NCI-H2171 (cell line): ENCODE measurements around the gene AXIN2.
"Not testable (repeated sequence)": the region's sequence is repeated elsewhere in the genome, so short reads cannot be mapped to it uniquely, and the experiment has no call there.

Experiments used
- DNase-seq: peaks from one replicate; lab custom pipeline; 2025; lab: John Stamatoyannopoulos, UW

AXIN2 gene

DNA sequence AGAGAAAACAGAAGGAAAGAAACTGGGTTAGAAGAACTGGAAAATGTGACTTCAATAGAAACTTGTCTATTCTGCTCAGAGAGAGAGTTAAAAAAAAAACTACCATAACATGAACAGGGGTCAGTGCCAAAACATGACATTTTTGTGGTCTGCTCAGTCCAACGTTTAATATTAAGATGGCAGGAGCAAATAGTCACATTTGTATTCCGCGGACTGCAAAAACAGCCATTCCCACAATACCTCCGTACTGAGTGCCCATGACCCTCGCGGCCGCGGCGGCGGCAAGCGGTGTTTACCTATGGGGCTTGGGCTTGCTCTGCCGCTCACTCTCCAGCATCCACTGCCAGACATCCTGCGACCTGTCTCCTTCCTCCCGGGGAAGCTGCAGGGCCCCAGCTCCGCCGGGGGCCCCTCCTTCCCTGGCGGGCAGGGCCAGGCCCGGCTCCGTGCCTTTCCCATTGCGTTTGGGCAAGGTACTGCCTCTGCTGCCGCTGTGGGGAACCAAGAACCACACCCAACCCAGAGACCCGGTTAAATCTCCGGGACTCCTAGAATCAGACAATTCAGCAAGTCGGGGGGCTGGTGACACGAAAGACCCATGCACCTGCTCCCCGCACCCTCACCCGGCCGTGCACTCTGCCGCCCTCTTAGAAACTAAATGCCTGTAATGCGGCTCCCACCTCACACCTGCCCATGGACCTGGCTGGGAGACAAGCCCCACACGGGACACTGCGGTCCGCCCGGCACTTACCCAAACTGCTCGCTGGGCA is 24.7 kb downstream of the AXIN2 start:
- DNase-seq = no peak

DNA sequence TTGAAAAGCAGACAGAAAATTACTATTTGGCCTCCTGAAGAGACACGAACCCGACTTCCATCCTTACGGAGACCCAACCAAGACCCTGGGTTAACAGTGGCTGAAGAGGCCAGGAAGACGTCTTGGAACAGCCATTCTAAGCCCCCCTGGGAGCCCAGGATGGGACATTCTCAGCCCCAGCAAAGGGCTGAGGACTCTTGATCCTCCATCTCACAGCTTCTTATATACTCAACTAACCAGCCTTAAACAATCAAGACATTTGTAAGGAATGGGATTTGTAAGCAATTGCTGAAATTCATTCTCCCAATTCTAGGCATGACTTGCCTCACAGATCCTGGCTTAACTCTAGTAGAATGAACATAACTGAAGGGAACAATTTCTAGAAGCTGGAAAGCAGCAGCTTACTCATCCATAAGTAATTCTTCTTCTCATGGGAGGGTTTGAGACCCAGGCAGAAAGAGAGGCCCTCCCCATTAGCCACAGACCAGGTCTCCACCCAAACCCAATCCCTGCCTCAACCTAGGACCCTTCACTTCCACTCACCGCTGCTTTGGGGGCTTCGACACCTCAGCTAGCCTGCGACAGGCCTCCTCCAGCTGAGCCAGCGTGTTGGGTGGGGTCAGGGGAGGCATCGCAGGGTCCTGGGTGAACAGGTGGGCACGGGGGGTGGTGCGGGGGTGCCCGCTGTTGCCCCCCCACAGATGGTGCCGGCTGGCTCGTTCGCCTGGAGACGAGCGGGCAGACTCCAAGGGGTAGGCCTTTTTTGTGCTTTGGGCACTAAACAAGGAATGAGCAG is 25.5 kb downstream of the AXIN2 start:
- no peak for DNase-seq

DNA sequence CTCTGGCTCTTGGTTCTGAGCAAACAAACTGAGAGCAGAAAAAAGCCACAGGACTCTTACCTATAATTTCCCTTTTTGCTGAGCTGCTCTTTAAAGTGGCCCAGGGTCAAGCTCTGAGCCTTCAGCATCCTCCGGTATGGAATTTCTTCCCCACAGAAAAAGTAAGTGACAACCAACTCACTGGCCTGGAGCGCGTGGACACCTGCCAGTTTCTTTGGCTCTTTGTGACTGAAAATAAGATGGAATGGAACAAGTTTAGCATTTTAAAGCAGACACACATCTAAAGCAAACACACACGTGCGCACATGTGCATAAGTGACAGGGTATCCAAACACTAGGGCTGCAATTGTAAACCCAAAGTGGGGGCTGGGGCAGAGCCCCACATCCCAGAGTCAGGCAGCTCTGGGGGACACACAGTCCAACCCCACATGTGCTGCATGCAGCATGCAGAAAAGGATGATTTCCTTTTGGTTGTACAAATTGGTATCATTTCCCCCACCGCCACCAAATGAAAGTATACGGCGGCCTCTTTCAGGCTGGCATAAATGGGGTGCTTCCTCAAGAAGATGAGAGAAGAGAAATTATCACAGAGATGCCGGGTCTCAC is 27.5 kb downstream of the AXIN2 start:
- DNase-seq = no peak

DNA sequence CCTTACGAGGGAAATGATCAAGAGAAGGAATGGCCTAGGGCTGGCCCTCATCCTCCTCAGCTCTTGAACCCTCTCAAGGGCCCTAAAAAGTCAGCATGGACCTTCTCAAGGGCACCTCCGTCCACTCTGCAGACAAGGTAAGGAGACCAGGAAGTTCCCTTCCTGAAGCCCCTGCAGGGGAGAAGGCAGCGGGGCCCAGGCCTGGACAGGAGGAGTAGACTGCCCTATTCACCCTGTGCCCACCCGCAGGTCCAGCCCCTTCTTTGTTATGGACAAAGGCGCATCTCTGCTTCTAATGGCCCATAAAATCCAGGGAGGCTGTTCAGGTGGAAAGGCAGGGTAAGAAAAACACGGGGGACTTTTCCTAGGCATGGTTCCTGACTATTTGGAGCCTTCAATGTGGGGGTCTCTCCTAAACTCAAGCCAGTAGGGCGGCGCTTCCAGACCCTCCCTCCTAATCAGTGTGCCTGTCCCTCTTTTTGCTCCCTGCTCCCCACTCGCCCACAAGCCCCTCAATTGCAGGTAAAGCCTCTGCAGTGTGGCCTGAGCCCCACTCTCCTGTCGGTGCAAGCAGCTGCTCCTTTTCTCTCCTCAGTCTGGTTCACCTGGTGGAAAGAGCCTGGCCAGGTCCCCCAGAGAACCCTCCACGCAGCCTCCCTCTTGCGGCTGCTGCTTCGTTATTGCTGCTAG is 28.2 kb downstream of the AXIN2 start:
- DNase-seq = no peak

DNA sequence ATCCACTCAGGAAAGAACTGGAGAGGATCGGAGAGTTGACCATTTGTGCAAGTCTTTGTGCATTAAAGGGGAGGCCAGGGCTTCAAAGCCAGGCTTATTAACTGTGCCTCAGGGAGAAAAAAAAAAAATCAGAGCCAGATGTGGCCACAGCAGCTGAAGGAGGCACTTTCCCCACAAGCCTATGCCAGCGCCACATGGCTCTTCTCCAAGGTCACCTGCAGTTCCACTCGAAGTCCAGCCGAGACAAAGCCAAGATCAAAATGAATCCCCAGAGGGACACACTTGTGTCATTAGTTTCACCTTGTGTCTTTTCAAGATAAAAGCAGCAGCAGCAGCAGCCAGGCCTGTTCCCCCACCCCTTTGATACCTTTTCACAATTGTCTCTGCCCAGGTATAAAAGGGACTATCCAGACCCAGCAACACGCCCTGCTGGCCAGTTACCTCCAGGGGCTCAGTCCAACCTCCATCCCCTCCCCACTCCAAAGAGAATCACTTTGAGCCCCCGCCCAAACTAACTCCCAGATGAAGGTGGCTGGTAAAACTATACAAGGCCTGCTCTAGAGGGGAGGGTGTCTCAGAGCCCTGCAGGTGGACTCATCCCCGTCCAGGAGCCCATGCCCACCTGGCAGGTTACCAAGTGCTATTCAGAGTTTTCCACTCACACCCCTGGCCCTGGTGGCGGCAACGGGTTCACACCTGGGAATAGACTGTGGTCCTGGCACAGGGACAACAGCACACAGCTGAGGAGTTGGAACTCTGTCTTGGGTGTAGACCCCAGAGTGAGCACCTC is 29.2 kb downstream of the AXIN2 start:
- no peak for DNase-seq

DNA sequence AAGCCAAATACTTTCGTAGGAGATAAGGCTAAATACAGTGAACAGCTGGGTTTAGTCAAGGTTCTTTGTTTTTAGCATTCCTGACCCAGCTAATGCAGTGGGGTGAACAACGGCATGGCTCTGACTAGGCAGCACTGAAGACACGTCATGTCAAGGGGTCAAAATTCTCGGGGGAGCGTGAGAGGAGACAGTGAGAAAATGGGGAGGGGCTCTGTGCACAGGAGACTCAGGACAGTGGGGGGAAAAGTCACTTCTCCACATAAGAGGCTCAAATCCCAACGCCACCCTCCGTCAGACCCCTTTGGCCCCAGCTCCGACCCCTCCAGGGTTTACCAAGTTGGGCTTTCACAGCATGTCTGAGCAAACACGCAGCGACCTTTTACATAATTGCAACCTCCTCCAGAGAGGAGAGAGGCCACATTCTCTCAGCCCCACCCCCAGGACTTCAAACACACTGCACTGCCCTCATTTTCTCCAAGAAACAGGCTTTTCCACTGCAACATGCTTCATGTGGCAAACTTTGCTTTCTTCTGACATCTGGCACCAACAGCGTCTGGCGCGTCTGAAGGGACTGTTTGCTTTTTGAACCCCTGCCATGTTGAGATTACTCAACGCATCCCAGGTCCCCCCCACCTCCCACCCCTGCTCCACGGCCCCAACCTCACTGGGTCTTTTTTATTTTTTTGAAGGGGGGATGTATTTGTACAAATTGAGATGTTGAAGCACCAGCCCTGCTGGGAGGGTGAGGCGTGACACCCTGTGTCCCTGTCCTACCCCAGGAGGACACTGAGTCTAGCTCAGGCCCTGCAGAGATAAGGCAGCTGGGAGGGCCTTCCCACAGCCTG is 30.0 kb downstream of the AXIN2 start:
- peak; percentile 21 for DNase-seq

DNA sequence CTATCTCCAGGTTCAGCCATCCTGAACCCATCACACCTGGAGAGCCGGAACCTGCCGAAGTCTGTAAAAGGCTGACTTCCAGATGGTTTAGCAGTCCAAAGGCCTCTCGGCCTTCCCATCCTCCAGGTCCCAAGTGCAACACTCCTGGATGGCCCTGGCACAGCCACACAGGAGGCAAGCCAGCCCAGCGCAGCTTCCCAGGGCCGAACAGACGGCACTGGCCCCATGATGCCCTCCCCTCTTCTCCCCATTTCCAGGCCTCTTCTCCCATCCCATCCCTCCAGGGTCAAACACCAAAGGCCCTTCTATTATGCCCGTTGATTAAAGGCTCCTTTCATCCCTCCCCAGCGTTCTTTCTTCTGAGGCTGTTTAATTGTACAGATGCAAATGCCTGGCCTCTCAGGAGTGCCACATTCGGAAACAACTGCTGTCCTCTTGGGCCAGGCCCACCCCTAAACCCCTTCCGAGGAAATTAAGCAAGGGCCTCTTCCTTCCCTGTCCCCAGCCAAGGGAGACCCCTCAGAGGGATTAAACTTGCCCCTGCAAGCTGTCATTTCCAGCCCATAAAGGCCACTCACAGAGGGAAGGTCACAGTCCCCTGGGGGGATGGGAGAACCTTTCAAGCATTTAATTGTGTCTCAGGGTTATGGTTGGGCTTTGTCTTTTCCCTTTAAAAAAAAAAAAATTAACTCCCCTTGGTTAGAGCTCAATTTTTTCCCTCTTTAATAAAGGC is 30.8 kb downstream of the AXIN2 start:
- no peak for DNase-seq

DNA sequence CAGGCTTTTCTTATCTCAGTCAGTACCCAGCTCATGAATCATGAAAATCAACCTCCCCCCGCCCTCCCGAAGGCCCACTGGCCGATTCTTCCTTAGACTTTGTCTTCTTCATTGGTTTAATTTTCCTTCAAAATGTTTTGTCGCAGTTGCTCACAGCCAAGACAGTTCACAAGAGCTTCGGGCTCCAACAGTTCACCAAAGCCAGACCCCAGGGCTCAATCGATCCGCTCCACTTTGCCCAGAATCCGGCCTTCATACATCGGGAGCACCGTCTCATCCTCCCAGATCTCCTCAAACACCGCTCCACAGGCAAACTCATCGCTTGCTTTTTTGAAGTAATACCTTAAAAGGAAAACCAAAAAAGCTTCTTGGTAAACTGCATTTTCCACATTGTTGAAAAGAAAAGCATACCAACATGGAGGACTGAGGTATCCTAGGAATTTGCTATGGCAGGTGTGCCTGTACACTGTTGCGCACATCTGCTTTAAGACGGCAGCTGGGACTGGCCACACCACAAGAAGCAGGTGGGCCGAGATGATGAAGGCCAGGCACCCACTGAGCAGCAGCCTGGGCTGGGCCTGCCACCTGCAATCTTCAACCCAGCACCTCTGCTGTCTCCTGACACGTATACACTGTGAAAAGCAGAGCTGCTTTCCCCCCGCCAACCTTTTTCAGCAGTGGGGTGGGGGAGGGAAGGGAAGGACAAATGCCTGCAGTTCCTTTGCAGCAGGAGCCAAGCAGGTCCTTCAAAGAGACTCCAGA is 31.5 kb downstream of the AXIN2 start:
- DNase-seq = no peak

DNA sequence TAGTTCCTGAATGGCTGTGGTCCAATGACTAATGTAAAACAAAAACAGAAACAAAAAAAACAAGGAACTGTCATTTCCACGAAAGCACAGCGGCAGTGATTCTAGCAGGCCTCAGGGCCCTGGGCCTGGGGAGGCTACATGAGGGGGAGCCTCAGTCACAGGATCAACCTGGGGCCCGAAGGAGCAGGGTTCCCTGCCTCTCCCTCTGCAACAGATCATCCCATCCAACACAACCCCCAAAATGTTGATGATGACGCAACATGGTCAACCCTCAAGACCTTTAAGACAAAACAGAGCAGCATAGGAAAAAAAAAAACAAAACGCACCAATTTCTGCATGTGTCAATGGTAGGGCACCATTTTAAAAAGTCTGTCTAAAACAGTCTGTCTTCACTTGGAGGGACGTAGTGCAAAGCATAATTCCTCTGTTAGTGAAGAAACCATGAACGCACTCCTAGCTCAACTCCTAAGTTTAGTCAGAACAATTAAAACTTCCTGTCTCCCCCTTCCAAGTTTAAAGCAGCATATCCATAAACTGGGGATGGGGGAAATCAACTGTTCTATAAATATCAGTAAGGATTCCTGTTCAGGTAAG is 32.3 kb downstream of the AXIN2 start:
- DNase-seq = no peak

DNA sequence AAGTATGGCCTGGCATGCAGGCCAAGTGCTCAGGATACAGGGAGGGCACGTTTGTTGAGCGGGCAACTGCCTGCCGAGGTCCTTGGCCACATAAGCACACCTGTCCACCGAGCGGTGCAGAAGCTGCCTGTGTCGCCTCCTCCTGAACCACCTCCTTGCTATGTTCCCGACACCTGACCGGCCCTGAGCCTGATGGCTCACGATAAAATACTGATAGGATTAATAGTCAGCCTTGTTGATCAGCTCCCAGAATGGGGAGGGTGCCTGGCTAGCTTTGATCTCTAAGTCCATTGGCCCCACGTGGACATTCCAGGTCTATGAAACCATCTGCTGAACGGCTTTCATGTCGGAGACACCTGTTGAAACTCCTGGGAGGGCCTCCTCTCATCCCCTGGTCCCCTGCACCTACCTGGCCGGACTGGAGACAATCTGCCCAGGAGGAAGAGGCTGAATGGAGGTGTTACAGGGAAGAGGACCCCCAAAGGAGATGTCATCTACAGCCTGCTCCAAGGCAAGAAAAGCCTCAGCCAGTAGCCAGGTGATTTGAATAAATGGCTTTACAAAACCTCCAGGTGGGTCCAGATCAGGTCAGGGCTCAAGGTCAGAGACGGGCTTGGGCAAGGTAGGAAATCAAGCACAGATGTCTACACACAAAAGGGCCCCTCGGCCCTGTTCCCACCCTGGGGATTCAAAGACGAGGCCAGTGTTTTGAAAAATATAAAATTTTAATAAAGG is 33.4 kb downstream of the AXIN2 start:
- DNase-seq = no peak

DNA sequence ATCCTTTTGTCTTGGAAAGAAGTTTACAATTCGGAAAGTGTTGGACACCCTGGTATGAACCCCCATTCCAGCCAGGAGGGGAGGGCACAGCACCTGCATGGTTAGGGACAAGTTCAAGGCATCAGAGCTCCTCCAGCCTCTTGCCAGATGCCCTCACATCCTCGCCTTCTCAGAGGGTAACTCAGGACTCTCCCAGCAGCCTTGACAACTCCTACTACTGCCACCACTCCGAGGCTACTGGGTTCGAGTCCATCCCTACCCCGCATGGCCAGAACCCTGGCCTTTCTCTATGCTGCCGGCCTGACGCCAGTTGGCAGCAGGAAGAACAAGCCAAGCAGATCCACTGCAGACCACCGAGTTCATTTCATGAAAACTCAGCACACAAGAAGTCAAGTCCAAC is 34.1 kb downstream of the AXIN2 start:
- DNase-seq = no peak

DNA sequence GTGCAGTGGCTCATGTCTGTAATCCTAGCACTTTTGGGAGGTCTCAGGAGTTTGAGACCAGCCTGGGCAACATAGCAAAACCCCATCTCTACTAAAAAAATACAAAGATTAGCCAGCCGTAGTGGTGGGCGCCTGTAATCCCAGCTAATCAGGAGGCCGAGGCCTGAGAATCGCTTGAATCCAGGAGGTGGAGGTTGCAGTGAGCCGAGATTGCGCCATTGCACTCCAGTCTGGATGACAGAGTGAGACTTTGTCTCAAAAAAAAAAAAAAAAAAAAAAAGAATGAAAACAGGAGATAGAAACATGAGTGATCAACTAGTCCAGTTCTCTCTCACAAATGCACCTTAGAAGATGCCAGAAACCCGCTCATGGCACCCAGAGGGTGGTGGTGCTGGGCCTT is 34.6 kb downstream of the AXIN2 start:
- DNase-seq = not testable (repeated sequence)

DNA sequence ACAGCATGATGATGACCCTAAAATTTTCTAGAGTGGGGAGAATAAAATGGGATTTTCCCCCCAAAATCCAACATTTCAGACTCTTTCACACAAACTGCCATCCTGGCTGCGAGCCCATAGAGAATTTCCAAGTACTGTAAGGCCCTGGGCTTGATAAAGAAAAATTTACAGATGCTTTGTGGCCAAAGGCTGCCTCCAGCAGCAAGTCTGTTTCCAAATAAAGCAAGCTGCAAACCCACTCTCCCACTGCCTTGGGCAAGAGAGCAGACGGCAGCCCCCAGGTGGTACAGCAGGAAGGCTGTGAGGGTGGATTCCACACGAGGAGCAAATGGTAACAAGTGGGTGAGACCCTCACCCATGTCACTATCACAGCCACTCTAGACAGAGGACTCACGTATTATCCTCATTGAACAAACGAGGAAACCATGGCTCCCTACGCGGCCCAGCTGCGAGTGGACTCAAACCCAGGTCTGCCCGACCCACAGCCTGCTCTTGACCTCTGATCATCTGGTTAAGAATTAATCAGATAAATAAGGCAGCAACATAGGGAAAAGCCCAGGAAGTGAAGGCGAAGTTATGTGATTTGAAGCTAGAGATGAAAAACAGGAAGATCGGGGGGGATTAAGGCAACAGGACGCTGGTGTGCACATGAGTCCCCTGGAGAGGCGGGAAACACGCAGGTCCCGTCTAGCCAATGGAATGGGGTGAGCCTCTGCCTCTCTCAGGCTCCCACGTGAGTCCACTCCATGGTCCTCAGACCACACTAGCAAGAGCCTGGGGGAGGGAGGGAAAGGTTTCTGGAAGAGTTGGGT is 37.4 kb downstream of the AXIN2 start:
- no peak for DNase-seq

DNA sequence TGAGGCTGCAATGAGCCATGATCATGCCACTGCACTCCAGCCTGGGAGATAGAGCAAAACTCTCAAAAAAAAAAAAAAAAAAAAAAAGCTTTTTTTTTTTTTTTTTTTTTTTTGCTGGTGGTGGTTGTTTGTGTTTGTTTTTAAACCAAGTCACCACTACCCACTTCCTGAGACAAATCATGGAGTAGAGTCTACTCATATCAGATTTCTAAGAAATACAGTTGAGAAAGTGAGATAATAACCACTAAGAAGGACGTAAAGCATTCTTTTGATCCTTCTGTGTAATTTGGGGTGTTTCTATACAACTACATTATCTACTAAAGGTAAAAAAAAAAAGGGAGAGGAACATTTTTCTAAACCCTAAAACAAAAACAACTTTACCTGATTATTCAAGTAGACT is 38.0 kb downstream of the AXIN2 start:
- DNase-seq = no peak

DNA sequence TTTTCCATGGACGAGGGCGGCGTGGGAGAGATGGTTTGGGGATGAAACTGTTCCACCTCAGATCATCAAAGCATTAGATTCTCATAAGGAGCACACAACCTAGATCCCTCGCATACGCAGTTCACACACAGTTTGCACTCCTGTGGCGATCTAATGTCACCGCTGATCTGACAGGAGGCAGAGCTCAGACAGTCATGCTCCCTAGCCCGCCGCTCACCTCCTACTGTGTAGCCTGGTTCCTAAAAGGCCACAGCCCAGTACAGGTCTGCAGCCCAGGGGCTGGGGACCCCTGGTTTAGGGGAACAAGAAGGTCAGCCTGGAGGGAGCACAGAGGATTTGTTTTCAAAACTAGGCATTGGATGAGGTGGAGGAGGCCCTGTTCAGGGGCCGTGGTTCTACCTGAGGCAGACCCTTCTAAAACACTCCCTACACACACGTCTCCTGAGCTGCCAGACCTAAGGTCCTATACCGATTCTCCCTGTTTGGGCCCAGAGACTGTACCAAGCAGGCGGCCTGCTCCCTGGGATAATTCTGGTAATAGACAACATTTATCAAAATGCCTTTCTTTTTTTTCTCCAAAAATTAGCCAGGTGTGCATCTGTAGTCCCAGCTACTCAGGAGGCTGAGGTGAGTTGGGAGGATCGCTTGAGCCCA is 38.6 kb downstream of the AXIN2 start:
- no peak for DNase-seq

DNA sequence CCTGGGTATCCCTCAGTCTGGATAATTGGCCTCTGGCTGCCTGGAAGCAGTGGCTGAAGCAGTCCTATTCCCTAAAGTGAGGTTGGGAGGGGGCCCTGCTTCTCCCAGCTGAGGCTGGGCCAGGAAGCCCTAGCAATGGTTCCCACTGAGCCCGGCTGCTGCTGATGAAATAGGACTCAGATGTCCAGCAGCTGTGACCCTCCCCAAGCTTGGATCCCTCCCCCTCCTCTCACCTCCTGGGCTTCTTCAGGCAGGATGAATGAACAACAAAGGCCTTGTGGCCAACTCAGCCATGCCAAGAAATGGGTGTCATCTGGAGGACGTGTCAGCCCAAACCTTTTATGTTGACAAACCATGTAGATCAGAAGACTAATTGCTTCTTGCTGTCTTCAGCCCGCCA is 42.0 kb downstream of the AXIN2 start:
- DNase-seq = no peak

DNA sequence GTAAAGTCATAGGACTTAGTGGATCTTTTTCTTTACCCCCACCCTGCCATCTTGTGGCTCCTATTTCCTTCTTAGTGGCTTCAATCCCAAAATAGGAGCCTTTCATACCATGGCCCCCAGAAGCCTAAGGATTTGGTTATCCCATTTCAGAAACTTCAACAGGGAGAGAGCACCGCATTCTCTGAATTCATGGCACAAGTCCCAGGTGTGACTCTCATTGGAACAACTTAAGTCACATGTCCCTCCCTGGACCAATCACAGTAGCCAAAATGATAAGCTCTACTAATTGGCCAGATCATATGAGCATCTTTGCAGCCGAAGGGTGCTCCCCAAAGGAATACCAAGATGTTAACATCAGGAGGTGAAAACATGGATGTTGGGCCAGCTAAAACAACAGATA is 43.2 kb downstream of the AXIN2 start:
- DNase-seq = no peak
